H9 (cell line): ENCODE measurements around the gene AGGF1. TPM values are rescaled to one million over a fixed set of nuclear protein-coding genes. Genes with fewer than 3 reads are reported as not detected.

Source experiments
- DNase-seq: peaks from one replicate; pipeline ENCODE4 v3.0.0-alpha.2; 2017
- H2AFZ ChIP-seq: one replicate; pipeline ENCODE4 v1.6.1; 2013; ENCODE audit warnings: mild to moderate bottlenecking, low read length, control low read depth, moderate library complexity
- H2AK5ac ChIP-seq: 2 replicates; pipeline ENCODE4 v1.6.1; 2013; ENCODE audit warnings: low read length, control low read depth, mixed read lengths; ENCODE audit not compliant: insufficient read length
- H2BK120ac ChIP-seq: one replicate; pipeline ENCODE4 v1.6.1; 2013; ENCODE audit warnings: low read depth, mild to moderate bottlenecking, low read length, control low read depth, inconsistent platforms; ENCODE audit not compliant: poor library complexity, severe bottlenecking
- H2BK12ac ChIP-seq: 2 replicates; pipeline ENCODE4 v1.6.1; 2013; ENCODE audit warnings: low read length, control low read depth, mixed read lengths, low read depth; ENCODE audit not compliant: insufficient read length
- H2BK15ac ChIP-seq: 2 replicates; pipeline ENCODE4 v1.6.1; 2013; ENCODE audit warnings: low read depth, low read length, control low read depth
- H2BK20ac ChIP-seq: one replicate; pipeline ENCODE4 v1.6.1; 2013; ENCODE audit warnings: low read depth, mild to moderate bottlenecking, low read length, control low read depth, inconsistent platforms; ENCODE audit not compliant: poor library complexity, severe bottlenecking
- H2BK5ac ChIP-seq: 2 replicates; pipeline ENCODE4 v1.6.1; 2013; ENCODE audit warnings: low read length, control low read depth, mixed read lengths; ENCODE audit not compliant: insufficient read length
- H3K14ac ChIP-seq: 2 replicates; pipeline ENCODE4 v1.6.1; 2013; ENCODE audit warnings: low read length, control low read depth; ENCODE audit not compliant: insufficient read depth
- H3K18ac ChIP-seq: 2 replicates; pipeline ENCODE4 v1.6.1; 2013; ENCODE audit warnings: low read depth, mild to moderate bottlenecking, mixed read lengths, low read length, control low read depth; ENCODE audit not compliant: insufficient read length
- H3K23ac ChIP-seq: 2 replicates; pipeline ENCODE4 v1.6.1; 2013; ENCODE audit warnings: low read length, control low read depth, mixed read lengths, low read depth; ENCODE audit not compliant: insufficient read length
- H3K23me2 ChIP-seq: 2 replicates; pipeline ENCODE4 v1.6.1; 2013; ENCODE audit warnings: low read depth, mild to moderate bottlenecking, mixed read lengths, low read length, control low read depth; ENCODE audit not compliant: insufficient read length, poor library complexity, severe bottlenecking
- H3K27ac ChIP-seq: 2 replicates; pipeline ENCODE4 v1.5.1; 2013; ENCODE audit warnings: low read length, control low read depth, mixed read lengths, low read depth; ENCODE audit not compliant: insufficient read length
- H3K27me3 ChIP-seq: 2 replicates; pipeline ENCODE4 v1.6.1; 2013; ENCODE audit warnings: low read length, control low read depth, inconsistent platforms; ENCODE audit not compliant: insufficient read depth
- H3K4ac ChIP-seq: 2 replicates; pipeline ENCODE4 v1.6.1; 2013; ENCODE audit warnings: low read depth, mild to moderate bottlenecking, control low read depth, inconsistent platforms, low read length, moderate library complexity
- H3K4me1 ChIP-seq: 2 replicates; pipeline ENCODE4 v1.6.1; 2013; ENCODE audit warnings: low read length, control low read depth, inconsistent platforms; ENCODE audit not compliant: insufficient read depth
- H3K4me2 ChIP-seq: 2 replicates; pipeline ENCODE4 v1.6.1; 2013; ENCODE audit warnings: low read length, control low read depth, mixed read lengths; ENCODE audit not compliant: insufficient read length, insufficient read depth
- H3K56ac ChIP-seq: 2 replicates; pipeline ENCODE4 v1.6.1; 2013; ENCODE audit warnings: low read depth, mild to moderate bottlenecking, mixed read lengths, low read length, control low read depth; ENCODE audit not compliant: insufficient read length
- H3K79me1 ChIP-seq: 2 replicates; pipeline ENCODE4 v1.6.1; 2013; ENCODE audit warnings: low read depth, mild to moderate bottlenecking, moderate library complexity, low read length, control low read depth, inconsistent platforms; ENCODE audit not compliant: insufficient read depth, poor library complexity, severe bottlenecking
- H3K79me2 ChIP-seq: 2 replicates; pipeline ENCODE4 v1.6.1; 2013; ENCODE audit warnings: low read length, control low read depth, inconsistent platforms; ENCODE audit not compliant: insufficient read depth
- H3K9ac ChIP-seq: 2 replicates; pipeline ENCODE4 v1.6.1; 2013; ENCODE audit warnings: low read length, control low read depth, mixed read lengths; ENCODE audit not compliant: insufficient read length; ENCODE audit errors: extremely low read depth
- H3K9me3 ChIP-seq: one replicate; pipeline ENCODE4 v1.6.1; 2013; ENCODE audit warnings: low read depth, low read length, inconsistent platforms; ENCODE audit not compliant: control insufficient read depth
- H3T11ph ChIP-seq: one replicate; pipeline ENCODE4 v1.6.1; 2013; ENCODE audit warnings: mild to moderate bottlenecking, low read length, control low read depth, inconsistent platforms
- H4K20me1 ChIP-seq: one replicate; pipeline ENCODE4 v1.6.1; 2013; ENCODE audit not compliant: control insufficient read depth, insufficient read length, insufficient read depth
- H4K5ac ChIP-seq: 2 replicates; pipeline ENCODE4 v1.6.1; 2013; ENCODE audit warnings: low read depth, mild to moderate bottlenecking, mixed read lengths, low read length, control low read depth; ENCODE audit not compliant: insufficient read length
- H4K8ac ChIP-seq: replicated peaks from 2 replicates; pipeline ENCODE4 v1.6.1; 2013; ENCODE audit warnings: low read length, control low read depth, mixed read lengths, low read depth; ENCODE audit not compliant: insufficient read length
- H4K91ac ChIP-seq: 2 replicates; pipeline ENCODE4 v1.6.1; 2013; ENCODE audit warnings: low read depth, mild to moderate bottlenecking, moderate library complexity, mixed read lengths, low read length, control low read depth; ENCODE audit not compliant: insufficient read length
- H3K27ac Mint-ChIP-seq, 3 experiments: 2 replicates in 2 of 3; 3 replicates in 1 of 3; pipeline ENCODE4 v1.8.0; 2020 to 2021; ENCODE audit warnings: mixed read lengths in 3 of 3, mild to moderate bottlenecking in 1 of 3, moderate library complexity in 1 of 3
- H3K27me3 Mint-ChIP-seq: 2 replicates; pipeline ENCODE4 v1.8.0; 2021; ENCODE audit warnings: low read depth, mild to moderate bottlenecking, moderate library complexity, mixed read lengths
- H3K36me3 Mint-ChIP-seq, 3 experiments: 2 replicates in 2 of 3; 3 replicates in 1 of 3; pipeline ENCODE4 v1.8.0; 2020 to 2021; ENCODE audit warnings: low read depth in 3 of 3, mixed read lengths in 3 of 3; ENCODE audit not compliant: insufficient read depth in 1 of 3
- H3K4me1 Mint-ChIP-seq, 2 experiments: 2 replicates each; pipeline ENCODE4 v1.8.0; 2020; ENCODE audit warnings: mixed read lengths in 2 of 2
- H3K4me3 Mint-ChIP-seq, 2 experiments: 2 replicates in 1 of 2; 3 replicates in 1 of 2; pipeline ENCODE4 v1.8.0; 2020 to 2021; ENCODE audit warnings: mild to moderate bottlenecking in 2 of 2, mixed read lengths in 2 of 2, moderate library complexity in 1 of 2
- H3K9me3 Mint-ChIP-seq, 2 experiments: 2 replicates in 1 of 2; 3 replicates in 1 of 2; pipeline ENCODE4 v1.8.0; 2020; ENCODE audit warnings: mild to moderate bottlenecking in 2 of 2, mixed read lengths in 2 of 2, moderate library complexity in 1 of 2
- CTCF ChIP-seq: fragments of 200-600 bp; sonication (generic); conservative IDR thresholded peaks from 3 replicates; pipeline ENCODE4 v1.8.0; 2021; ENCODE audit warnings: antibody characterized with exemption, mild to moderate bottlenecking
- WGBS: extraction: QIAGEN DNeasy Blood & Tissue Kit; methylation state at CpG from one replicate; pipeline ENCODE4 v1.1.7; 2013; ENCODE audit warnings: missing lambda C conversion rate, low lambda C conversion rate, mixed read lengths; ENCODE audit not compliant: insufficient read length; ENCODE audit errors: extremely low coverage; 5-methylcytosine and 5-hydroxymethylcytosine counted together
- total RNA-seq: library from RNA; stranded (reverse); gene quantifications from 2 replicates; pipeline ENCODE4 v1.2.1, GENCODE V29; 2021

AGGF1 gene
- total RNA-seq, 1 experiment from 2014 or later, result 13.6 TPM

GRCh38 chr5:77032635-77033034 is 2.4 kb downstream of the AGGF1 start:
- Histone ChIP-seq H2BK12ac (no peak overlapping the region), H3K4ac (no peak overlapping the region), H2BK120ac (no peak overlapping the region), H4K91ac (no peak overlapping the region), H3K23ac (no peak overlapping the region), H3K27me3 (no peaks in the 10 kb centered on the region), H3K9me3 (peaks cover 19% of the 10 kb centered on the region), H3K4me1 (no peaks in the 10 kb centered on the region), H3K14ac (no peak overlapping the region), H3K23me2 (peaks cover 7% of the 10 kb centered on the region), H3T11ph (no peak overlapping the region), H4K8ac (no peak overlapping the region), H3K56ac (no peak overlapping the region), H3K4me2 (no peak overlapping the region), H3K27ac (no peak overlapping the region), H2BK5ac (no peak overlapping the region), H4K20me1 (no peaks in the 10 kb centered on the region), H3K9ac (no peak overlapping the region), H2BK15ac (no peak overlapping the region), H3K79me2 (no peaks in the 10 kb centered on the region), H2AK5ac (no peak overlapping the region), H2BK20ac (no peak overlapping the region), H3K79me1 (no peaks in the 10 kb centered on the region), H3K18ac (no peak overlapping the region), H2AFZ (no peak overlapping the region), H4K5ac (no peak overlapping the region)
- Mint-ChIP-seq H3K27me3 (peaks cover 25% of the 10 kb centered on the region), H3K9me3 (peaks cover 24 to 25% of the 10 kb centered on the region in 2 experiments), H3K27ac (no peak overlapping the region), H3K36me3 (peaks cover 24 to 39% (median 31%) of the 10 kb centered on the region in 3 experiments), H3K4me1 (peaks cover 5 to 11% of the 10 kb centered on the region in 2 experiments; a peak in 3 of 4 replicates), H3K4me3 (no peak overlapping the region)
- no peak for TF ChIP-seq CTCF
- no peak for DNase-seq
- WGBS, result no CpG with 5 or more reads among the region's 4 CpGs
